GM20000 (cell line): ENCODE data around the gene PRDM10.

Source experiments
- DNase-seq: peaks from one replicate; pipeline ENCODE4 v3.0.0; 2012; ENCODE audit warnings: low spot score
- CTCF ChIP-seq: IDR thresholded peaks from 2 replicates; pipeline ENCODE4 v1.5.1; 2012; ENCODE audit warnings: mild to moderate bottlenecking, control low read depth; ENCODE audit errors: extremely low read depth, missing control alignments

Gene PRDM10

DNA sequence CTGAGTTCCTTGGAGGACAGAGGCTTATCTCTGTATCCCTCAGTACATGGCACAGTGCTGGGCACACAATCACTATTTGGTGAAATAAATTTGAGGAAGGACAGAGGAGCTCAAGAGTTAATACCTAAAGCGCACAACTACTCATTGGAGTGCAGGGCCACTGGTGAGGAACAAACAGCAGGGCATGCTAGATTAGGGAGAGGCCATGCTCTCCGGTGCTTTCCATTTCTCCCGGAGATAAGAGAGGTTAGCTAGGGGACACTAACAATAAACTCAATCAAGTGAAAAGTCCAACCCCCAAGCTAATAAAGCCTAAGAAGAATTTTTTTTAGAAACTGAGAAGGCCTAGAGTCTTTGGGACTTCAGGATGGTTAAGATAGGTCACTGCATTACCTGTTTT is 136.3 kb downstream of the PRDM10 start:
- TF ChIP-seq CTCF, result no peak
- no peak for DNase-seq

GRCh38 chr11:129865701-129866100 is 136.9 kb downstream of the PRDM10 start:
- no peak for TF ChIP-seq CTCF
- DNase-seq, result no peak

DNA sequence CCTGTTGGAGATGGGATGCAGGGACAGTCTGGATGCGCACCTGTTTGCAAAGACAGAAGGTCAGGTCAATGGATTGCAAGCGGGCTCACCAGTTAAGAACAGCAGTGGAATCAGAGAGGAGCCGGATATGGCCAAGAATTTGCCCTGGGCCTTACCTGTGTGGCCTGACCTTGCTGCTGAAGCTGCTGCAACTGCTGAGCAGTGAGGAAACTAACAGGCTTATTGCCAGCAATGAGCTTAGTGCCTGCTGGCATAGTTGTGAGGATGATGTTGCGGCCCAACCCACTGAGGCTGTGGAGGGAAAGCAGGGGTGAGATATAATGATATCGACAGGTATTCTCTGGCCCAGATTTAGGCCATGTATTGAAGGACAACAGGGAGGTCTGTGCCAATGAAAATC is 137.8 kb downstream of the PRDM10 start:
- no peak for DNase-seq
- no peak for TF ChIP-seq CTCF

GRCh38 chr11:129861702-129862522 is 140.7 kb downstream of the PRDM10 start:
- TF ChIP-seq CTCF, result no peak
- DNase-seq, result no peak

DNA sequence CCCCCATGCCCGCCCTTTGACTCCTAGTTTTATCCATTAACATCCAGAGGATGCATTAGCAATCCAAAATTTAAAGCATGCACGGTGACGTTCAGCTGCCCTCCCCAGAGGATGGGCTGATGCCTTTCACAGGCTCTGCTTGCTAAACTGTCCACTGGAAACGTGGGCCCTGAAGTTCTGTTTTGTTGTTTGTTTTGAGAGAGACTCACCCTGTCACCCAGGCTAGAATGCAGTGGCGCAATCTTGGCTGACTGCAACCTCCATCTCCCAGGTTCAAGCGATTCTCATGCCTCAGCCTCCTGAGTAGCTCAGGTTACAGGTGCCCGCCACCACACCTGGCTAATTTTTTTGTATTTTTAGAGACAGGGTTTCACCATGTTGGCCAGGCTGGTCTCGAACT is 146.6 kb downstream of the PRDM10 start:
- TF ChIP-seq CTCF, result no peak
- no peak for DNase-seq

GRCh38 chr11:129855086-129855485 is 147.5 kb downstream of the PRDM10 start:
- no peak for DNase-seq
- no peak for TF ChIP-seq CTCF

DNA sequence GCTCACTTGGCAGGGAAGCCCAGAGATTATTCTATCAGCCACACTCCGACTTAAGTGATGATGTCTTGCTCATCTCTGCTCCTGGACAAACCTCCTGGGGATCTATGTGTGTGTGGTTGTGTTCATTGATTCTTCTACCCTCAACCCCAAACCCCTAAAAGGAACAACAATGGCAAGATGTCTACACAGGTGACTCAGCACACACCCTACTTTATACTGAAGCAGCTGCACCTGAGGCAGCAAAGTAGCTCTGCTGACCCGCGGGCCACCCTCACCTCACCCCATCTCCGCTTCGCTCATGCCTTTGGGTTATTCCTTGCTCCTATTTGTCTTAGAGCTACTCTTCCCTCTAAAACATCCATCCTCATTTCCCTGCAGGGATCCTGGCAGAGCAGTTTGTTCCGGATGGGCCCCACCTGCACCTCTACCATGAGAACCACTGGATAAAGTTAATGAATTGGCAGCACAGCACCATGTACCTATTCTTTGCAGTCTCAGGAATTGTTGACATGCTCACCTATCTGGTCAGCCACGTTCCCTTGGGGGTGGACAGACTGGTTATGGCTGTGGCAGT is 148.3 kb downstream of the PRDM10 start:
- no peak for TF ChIP-seq CTCF
- no peak for DNase-seq
